SK-N-SH (cell line): Measurements from ENCODE around the gene ZDHHC14. TPM values are rescaled to one million over a fixed set of nuclear protein-coding genes. Genes with fewer than 3 reads are reported as not detected.

Experiments used
- CTCF ChIA-PET: fragments of 300-600, 350-600 bp; formaldehyde crosslinking; extraction: SDS; loops from one replicate; lab custom pipeline; 2021; lab: Yijun Ruan, JAX
- POLR2A ChIA-PET: fragments of 350-600 bp; sonication (Branson Sonifier 250); formaldehyde crosslinking; extraction: SDS; loops from one replicate; lab custom pipeline; 2020; ENCODE audit warnings: antibody characterized with exemption, inconsistent platforms; lab: Yijun Ruan, JAX
- DNase-seq: peaks from one replicate; pipeline ENCODE4 v3.0.0; 2012
- H2AFZ ChIP-seq: fragments of 200-600 bp; sonication (generic); 2 replicates; pipeline ENCODE4 v1.8.1; 2016; ENCODE audit warnings: antibody characterized with exemption, mild to moderate bottlenecking, low read depth
- H3F3A ChIP-seq: fragments of 200-600 bp; sonication (generic); replicated peaks from 2 replicates; pipeline ENCODE3; 2016; ENCODE audit warnings: antibody characterized with exemption, mild to moderate bottlenecking; ENCODE audit not compliant: insufficient read depth
- H3K27ac ChIP-seq, 2 experiments: fragments of 200-500 bp in 1 of 2; fragments of 200-600 bp in 1 of 2; sonication (Bioruptor generic) in 1 of 2; sonication (generic), shearing (Covaris generic) in 1 of 2; 2 replicates each; pipeline versions ENCODE4 v1.5.1 to v1.6.1; 2014 to 2016; ENCODE audit warnings: low read depth in 2 of 2, inconsistent platforms in 1 of 2, low read length in 1 of 2, mild to moderate bottlenecking in 1 of 2, mixed read lengths in 1 of 2
- H3K27me3 ChIP-seq: fragments of 200-600 bp; sonication (generic), shearing (Covaris generic); 2 replicates; pipeline ENCODE4 v1.6.1; 2016; ENCODE audit warnings: mixed run types; ENCODE audit not compliant: insufficient read depth
- H3K36me3 ChIP-seq, 2 experiments: fragments of 200-500 bp in 1 of 2; fragments of 200-600 bp in 1 of 2; sonication (Bioruptor generic) in 1 of 2; sonication (generic) in 1 of 2; replicated peaks in 1 of 2; 2 replicates each; pipeline versions ENCODE3 to v1.5.1; 2014 to 2016; ENCODE audit warnings: low read length in 1 of 2, mild to moderate bottlenecking in 1 of 2; ENCODE audit not compliant: insufficient read depth in 2 of 2, control insufficient read depth in 1 of 2
- H3K4me1 ChIP-seq, 2 experiments: fragments of 200-500 bp in 1 of 2; fragments of 200-600 bp in 1 of 2; sonication (Bioruptor generic) in 1 of 2; sonication (generic), shearing (Covaris generic) in 1 of 2; 2 replicates each; pipeline versions ENCODE4 v1.5.1 to v1.6.1; 2014 to 2016; ENCODE audit warnings: low read depth in 1 of 2, low read length in 1 of 2, mixed run types in 1 of 2; ENCODE audit not compliant: insufficient read depth in 2 of 2, control insufficient read depth in 1 of 2
- H3K4me2 ChIP-seq: fragments of 200-600 bp; sonication (generic), shearing (Covaris generic); 2 replicates; pipeline ENCODE4 v1.6.1; 2017; ENCODE audit warnings: mixed run types
- H3K4me3 ChIP-seq, 2 experiments: fragments of 200-500 bp in 1 of 2; fragments of 200-600 bp in 1 of 2; sonication (Bioruptor generic) in 1 of 2; sonication (generic), shearing (Covaris generic) in 1 of 2; 2 replicates each; pipeline versions ENCODE4 v1.5.1 to v1.8.1; 2014 to 2016; ENCODE audit warnings: low read depth in 2 of 2, inconsistent platforms in 1 of 2, low read length in 1 of 2, mild to moderate bottlenecking in 1 of 2, mixed read lengths in 1 of 2, moderate library complexity in 1 of 2
- H3K79me2 ChIP-seq: fragments of 200-600 bp; sonication (generic); 2 replicates; pipeline ENCODE4 v1.8.1; 2017; ENCODE audit warnings: mild to moderate bottlenecking; ENCODE audit not compliant: insufficient read depth
- H3K9ac ChIP-seq: fragments of 200-600 bp; sonication (generic); 2 replicates; pipeline ENCODE4 v1.6.1; 2017; ENCODE audit warnings: mixed run types
- H3K9me2 ChIP-seq: fragments of 200-600 bp; sonication (generic); 2 replicates; pipeline ENCODE4 v1.6.1; 2017; ENCODE audit warnings: mixed run types
- H3K9me3 ChIP-seq: fragments of 200-600 bp; sonication (generic); 2 replicates; pipeline ENCODE4 v1.6.1; 2017; ENCODE audit warnings: mixed run types, mild to moderate bottlenecking, moderate library complexity
- H4K20me1 ChIP-seq: fragments of 200-600 bp; sonication (generic); 2 replicates; pipeline ENCODE4 v1.6.1; 2017; ENCODE audit warnings: mild to moderate bottlenecking, mixed run types; ENCODE audit not compliant: insufficient read depth
- CHD2 ChIP-seq: fragments of 150-350 bp; IDR thresholded peaks from 2 replicates; pipeline ENCODE4 v1.6.1; 2018; ENCODE audit warnings: low read length; ENCODE audit not compliant: partially characterized antibody
- ELF1 ChIP-seq: IDR thresholded peaks from 2 replicates; pipeline ENCODE4 v1.4.0; 2012
- EP300 ChIP-seq, 2 experiments: IDR thresholded peaks; 2 replicates each; pipeline versions ENCODE4 v1.4.0 to v1.6.1; 2012; ENCODE audit warnings: borderline replicate concordance in 1 of 2, low read depth in 1 of 2, low read length in 1 of 2
- FOXJ3 ChIP-seq: sonication (generic); formaldehyde crosslinking; IDR thresholded peaks from 2 replicates; pipeline ENCODE4 v1.5.1; 2020; ENCODE audit warnings: mild to moderate bottlenecking, missing genetic modification reagents
- GABPA ChIP-seq: IDR thresholded peaks from 2 replicates; pipeline ENCODE4 v1.4.0; 2012; ENCODE audit warnings: low read depth, mild to moderate bottlenecking
- GATA2 ChIP-seq: sonication (generic); formaldehyde crosslinking; IDR thresholded peaks from 2 replicates; pipeline ENCODE4 v1.5.0; 2020; ENCODE audit warnings: mild to moderate bottlenecking, missing genetic modification reagents
- JUND ChIP-seq: IDR thresholded peaks from 2 replicates; pipeline ENCODE4 v1.4.0; 2012
- MAX ChIP-seq: IDR thresholded peaks from 2 replicates; pipeline ENCODE4 v1.4.0; 2012; ENCODE audit warnings: low read depth
- RAD21 ChIP-seq: IDR thresholded peaks from 2 replicates; pipeline ENCODE4 v1.6.1; 2012; ENCODE audit warnings: mild to moderate bottlenecking, low read length
- RCOR1 ChIP-seq: fragments of 150-350 bp; IDR thresholded peaks from 2 replicates; pipeline ENCODE4 v1.6.1; 2017; ENCODE audit warnings: antibody characterized with exemption, low read length
- REST ChIP-seq: IDR thresholded peaks from 2 replicates; pipeline ENCODE4 v1.6.1; 2012; ENCODE audit warnings: mild to moderate bottlenecking, low read depth, low read length, moderate library complexity
- RFX5 ChIP-seq: IDR thresholded peaks from 2 replicates; pipeline ENCODE4 v1.6.1; 2012; ENCODE audit warnings: mild to moderate bottlenecking, improper control_type of control experiment, low read length
- SMC3 ChIP-seq: IDR thresholded peaks from 2 replicates; pipeline ENCODE4 v1.6.1; 2012; ENCODE audit warnings: low read depth, low read length, improper control_type of control experiment
- TAF1 ChIP-seq: IDR thresholded peaks from 2 replicates; pipeline ENCODE4 v1.6.1; 2012; ENCODE audit warnings: low read depth, mild to moderate bottlenecking, low read length, moderate library complexity, borderline replicate concordance
- TCF12 ChIP-seq: IDR thresholded peaks from 2 replicates; pipeline ENCODE4 v1.4.0; 2012
- TEAD4 ChIP-seq: IDR thresholded peaks from 2 replicates; pipeline ENCODE4 v1.4.0; 2012; ENCODE audit warnings: mild to moderate bottlenecking, borderline replicate concordance; ENCODE audit not compliant: insufficient read depth
- USF2 ChIP-seq: fragments of 150-350 bp; IDR thresholded peaks from 2 replicates; pipeline ENCODE4 v1.6.1; 2017; ENCODE audit warnings: antibody characterized with exemption, low read length, low read depth, borderline replicate concordance
- WGBS: methylation state at CpG from one replicate; pipeline ENCODE4 v1.1.6; 2017; ENCODE audit warnings: low lambda C conversion rate; 5-methylcytosine and 5-hydroxymethylcytosine counted together
- polyA plus RNA-seq, 3 experiments: library from polyadenylated mRNA; depleted of rRNA; stranded (reverse); fragments of >200 nt; gene quantifications; 2 replicates each; pipeline ENCODE4 v1.2.3, GENCODE V29; 2012

Gene ZDHHC14
- polyA plus RNA-seq, 1 of the 3 experiments (the other 2 are of a cell fraction), result 5.4 TPM

- Histone ChIP-seq H3K9me3 (no peaks in the 10 kb centered on the region), H3F3A (no peaks in the 10 kb centered on the region), H3K4me3 (no peak overlapping the region), H3K27ac (no peak overlapping the region; a peak in 1 of 4 replicates), H3K27me3 (no peaks in the 10 kb centered on the region), H3K4me1 (peaks cover 0 to 22% of the 10 kb centered on the region in 2 experiments; a peak in 1 of 4 replicates), H3K79me2 (no peaks in the 10 kb centered on the region), H3K36me3 (no peaks in the 10 kb centered on the region), H3K9me2 (no peaks in the 10 kb centered on the region), H3K4me2 (no peak overlapping the region), H3K9ac (no peak overlapping the region), H4K20me1 (no peaks in the 10 kb centered on the region), H2AFZ (no peak overlapping the region)
- WGBS, result 100% methylated on average over 2 of the region's 5 CpGs
- TF ChIP-seq MAX (no peak), TAF1 (no peak), CHD2 (no peak), RFX5 (no peak), GABPA (no peak), EP300 (IDR thresholded peaks at IDR 0.05; ENCODE audit: borderline replicate concordance in 1 of 2, low read depth in 1 of 2, low read length in 1 of 2) (no peak), FOXJ3 (CRISPR knock-in tag) (no peak), TEAD4 (no peak), GATA2 (CRISPR knock-in tag) (no peak), REST (no peak), TCF12 (no peak), RAD21 (no peak), ELF1 (no peak), RCOR1 (no peak), JUND (no peak), USF2 (no peak), SMC3 (no peak)
- ChIA-PET POLR2A (no interaction called here), CTCF (interaction anchor here (1.2 to 3.8 kb wide), 3 partner anchors 19 to 108 kb away, joined by 3 to 35 read pairs (median 4); no protein-coding TSS in a partner anchor)
- DNase-seq, result no peak
These were observed 267.6 kb downstream of the ZDHHC14 start for GRCh38 chr6:157648561-157648960.
